ENCODE results near the gene RNFT2.

- TF ChIP-seq SMC3 (conservative IDR thresholded peaks at IDR 0.05; ENCODE audit: poor library complexity) (no peak), CTCF (IDR thresholded peaks at IDR 0.05; ENCODE audit: poor library complexity, severe bottlenecking) (no peak), POLR2AphosphoS5 (IDR thresholded peaks at IDR 0.05) (no peak), TAF1 (IDR thresholded peaks at IDR 0.05; ENCODE audit: low read depth) (no peak), EP300 (conservative IDR thresholded peaks at IDR 0.05; ENCODE audit: poor library complexity, severe bottlenecking) (no peak)
These were observed 2.0 kb upstream of the RNFT2 start for GRCh38 chr12:116735951-116736599.

All from neural cell (in vitro differentiated cells).